GM20000 (cell line): ENCODE data around the gene GATA5.

Experiments
- DNase-seq: peaks from one replicate; pipeline ENCODE4 v3.0.0; 2012; ENCODE audit warnings: low spot score
- TF ChIP-seq, protein P1 (sequence below): IDR thresholded peaks from 2 replicates; pipeline ENCODE4 v1.5.1; 2012; ENCODE audit warnings: mild to moderate bottlenecking, control low read depth; ENCODE audit errors: extremely low read depth, missing control alignments

Gene GATA5

DNA sequence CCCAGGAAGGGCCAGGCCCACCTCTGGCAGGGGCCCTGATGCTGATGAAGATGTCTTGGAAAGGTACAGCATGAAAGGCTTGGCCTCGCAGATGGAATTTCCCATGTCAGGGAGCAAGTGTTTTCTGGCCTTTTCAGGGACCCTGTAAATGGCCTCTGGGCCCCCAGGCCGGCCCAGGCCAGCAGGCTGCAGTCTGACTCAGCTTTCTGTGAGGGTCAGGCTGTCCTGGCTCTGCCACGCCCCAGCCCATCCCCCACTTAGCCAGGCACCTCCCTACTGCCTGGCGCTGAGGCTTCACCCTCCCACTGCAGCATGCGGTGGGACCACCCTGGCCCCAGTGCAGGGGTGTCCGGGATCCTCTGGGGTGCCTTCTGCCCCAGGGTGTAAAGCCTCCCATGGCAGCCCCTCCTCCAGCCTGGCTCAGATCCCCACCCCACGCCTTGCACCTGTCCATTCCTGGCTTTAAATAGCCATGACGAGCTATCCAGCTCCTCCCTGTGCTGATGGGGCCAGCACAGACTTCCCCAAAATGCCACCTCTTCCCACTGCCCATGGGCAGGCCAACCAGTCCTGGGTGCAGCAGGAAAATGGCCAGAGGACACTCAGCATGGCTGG lies 35.6 kb upstream of the GATA5 start:
- TF ChIP-seq, protein P1, sequence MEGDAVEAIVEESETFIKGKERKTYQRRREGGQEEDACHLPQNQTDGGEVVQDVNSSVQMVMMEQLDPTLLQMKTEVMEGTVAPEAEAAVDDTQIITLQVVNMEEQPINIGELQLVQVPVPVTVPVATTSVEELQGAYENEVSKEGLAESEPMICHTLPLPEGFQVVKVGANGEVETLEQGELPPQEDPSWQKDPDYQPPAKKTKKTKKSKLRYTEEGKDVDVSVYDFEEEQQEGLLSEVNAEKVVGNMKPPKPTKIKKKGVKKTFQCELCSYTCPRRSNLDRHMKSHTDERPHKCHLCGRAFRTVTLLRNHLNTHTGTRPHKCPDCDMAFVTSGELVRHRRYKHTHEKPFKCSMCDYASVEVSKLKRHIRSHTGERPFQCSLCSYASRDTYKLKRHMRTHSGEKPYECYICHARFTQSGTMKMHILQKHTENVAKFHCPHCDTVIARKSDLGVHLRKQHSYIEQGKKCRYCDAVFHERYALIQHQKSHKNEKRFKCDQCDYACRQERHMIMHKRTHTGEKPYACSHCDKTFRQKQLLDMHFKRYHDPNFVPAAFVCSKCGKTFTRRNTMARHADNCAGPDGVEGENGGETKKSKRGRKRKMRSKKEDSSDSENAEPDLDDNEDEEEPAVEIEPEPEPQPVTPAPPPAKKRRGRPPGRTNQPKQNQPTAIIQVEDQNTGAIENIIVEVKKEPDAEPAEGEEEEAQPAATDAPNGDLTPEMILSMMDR = no peak
- DNase-seq = no peak

DNA sequence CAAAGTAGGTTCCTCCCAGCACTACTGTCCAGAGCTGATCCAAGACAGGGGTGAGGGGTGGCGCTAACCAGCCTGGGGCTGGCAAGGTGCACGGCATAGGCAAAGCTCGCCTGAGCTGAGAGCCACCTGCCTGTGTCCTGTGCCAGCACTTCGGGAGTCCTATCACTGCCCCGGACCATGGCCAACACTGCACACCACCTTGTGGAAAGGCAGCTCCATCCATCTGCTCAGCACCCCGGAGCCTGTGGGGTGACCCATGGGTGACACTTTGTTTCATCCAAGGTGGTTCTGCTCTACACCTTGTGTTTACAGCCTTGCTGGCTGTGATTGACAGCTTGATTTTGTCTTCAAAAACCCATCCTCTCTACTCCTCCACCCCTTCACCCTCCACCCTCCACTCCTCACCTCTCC lies 32.9 kb upstream of the GATA5 start:
- no peak for DNase-seq
- TF ChIP-seq, protein P1 = no peak

DNA sequence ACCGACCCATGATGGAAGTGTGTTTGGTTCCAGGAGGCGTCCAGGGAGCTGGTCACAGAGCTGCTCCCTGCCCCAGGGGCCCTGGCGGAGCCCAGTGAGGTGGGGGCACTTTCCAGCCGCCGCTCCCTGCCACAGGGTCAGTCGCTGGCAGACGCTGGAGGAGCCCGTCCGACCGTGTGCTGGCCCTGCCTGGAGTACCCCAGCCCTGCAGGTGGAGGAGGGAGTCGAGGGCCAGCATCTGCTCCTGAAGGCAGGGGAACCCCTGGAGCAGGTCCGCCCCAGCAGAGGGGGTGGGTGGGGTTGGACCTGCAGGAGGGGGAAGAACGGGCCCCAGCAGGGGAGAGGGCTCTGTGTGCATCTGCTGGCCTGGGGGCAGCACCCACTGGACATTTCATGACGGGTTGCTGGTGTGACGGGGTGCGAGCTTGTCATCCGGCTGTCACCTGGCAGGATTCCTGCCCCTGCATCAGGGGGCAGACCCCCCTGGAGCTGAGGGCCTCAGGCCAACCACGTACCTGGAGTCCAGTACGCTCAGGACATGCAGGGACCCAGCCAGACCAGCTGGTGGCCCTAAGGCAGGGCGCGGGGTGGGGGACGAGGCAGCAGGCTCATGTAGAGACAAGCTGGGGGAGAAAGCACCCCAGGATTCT lies 32.3 kb upstream of the GATA5 start:
- TF ChIP-seq, protein P1 = no peak
- no peak for DNase-seq

DNA sequence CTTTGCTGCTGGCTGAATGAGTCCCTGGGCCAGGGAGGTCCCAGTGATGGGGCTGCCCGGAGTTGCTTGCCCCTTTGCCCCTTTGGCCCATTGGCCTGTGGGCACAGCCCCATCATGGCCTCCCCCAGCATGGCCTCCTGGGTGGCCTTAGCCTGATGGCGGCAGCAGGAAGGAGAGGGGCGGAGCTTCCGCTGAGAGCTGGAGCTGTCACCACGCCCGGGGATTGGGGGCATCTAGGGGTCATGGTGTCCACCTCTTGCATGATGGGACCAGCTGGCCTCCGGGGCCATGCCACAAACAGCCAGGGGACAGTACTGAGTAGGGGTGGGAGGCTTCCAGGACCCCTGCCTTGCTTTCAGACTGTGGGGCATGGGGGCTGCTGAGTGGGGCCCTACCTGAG lies 31.5 kb upstream of the GATA5 start:
- TF ChIP-seq, protein P1 = no peak
- DNase-seq = no peak

DNA sequence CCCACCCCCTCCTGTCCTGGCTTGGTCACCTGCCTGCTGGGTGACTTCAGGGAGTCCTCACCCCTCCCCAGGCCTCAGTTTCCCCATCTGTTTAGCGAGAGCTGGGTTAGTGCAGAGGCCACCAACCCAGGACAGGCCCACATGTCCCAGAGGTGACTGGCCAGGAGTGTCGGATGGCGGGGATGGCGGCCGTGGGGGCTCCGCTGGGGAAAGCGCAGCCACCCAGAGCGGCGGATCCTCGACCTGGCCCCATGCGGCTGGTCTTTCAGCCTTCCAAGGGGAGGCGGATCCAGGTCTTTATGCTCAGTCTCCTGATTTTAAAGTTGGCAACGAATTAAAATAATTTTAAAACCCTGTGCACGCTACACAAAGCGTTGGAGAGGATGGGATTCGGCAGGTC lies 31.0 kb upstream of the GATA5 start:
- TF ChIP-seq, protein P1 = no peak
- DNase-seq = no peak

DNA sequence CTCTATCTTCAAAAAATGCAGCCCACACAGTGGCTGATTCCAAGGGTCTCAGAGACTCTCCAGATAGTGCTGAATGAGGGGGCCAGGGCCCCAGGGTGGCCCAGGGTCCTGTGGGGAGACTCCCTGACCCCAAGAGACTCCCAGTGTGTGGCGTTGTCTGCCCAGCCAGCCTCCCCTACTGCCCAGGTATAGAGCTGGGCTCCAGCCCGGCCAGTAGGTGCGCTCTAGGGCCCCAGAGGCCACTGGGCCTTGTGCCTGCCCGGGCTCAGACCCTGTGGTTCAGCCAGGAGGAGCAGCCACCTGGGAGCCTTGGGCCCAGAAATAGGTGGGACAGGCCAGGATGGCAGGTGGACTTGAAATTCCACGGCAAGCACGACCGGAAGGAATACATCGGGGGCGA lies 30.3 kb upstream of the GATA5 start:
- TF ChIP-seq, protein P1 = no peak

DNA sequence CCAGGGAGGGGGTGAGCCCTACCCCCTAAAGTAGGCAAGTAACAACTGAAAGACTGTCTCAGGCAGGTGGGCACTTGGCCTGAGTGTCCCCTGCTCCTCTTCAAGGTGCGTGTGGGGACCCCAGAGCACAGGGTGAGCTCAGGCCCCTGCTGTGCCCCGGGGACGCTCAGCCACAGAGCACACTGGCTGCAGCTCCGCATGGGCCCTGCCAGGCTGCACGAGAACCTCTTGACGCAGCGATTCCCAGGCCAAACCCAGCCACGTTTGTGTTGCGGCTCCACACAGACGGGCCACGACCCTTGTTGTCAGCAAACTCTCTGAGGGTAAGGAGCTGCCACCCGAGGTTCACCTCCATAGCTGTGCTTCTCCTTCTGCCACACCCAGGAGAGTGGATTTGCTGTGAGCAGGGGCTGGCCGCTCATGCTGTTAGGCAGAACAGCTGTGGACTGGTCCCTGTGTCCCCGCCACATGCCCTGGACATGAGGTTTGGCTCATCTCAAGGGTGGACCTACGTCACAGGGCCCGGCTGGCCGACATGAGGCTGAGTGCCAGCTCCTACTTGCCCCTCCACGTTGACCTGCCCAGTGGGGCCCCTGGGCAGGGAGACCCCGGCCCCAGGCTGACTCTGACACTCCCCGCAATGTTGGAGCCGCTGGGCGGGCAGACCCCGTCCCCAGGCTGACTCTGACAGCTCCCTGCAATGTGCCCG lies 29.7 kb upstream of the GATA5 start:
- TF ChIP-seq, protein P1 = no peak
- no peak for DNase-seq

More for the DNA sequence above, 30.3 kb upstream of the GATA5 start:
- no peak for DNase-seq
